ENCODE results near the gene GPR153.
A peak's percentile ranks its signal among the peaks of the same experiment; 100 is the strongest.
"Not testable (repeated sequence)": the region's sequence is repeated elsewhere in the genome, so short reads cannot be mapped to it uniquely, and the experiment has no call there.

Gene GPR153

DNA sequence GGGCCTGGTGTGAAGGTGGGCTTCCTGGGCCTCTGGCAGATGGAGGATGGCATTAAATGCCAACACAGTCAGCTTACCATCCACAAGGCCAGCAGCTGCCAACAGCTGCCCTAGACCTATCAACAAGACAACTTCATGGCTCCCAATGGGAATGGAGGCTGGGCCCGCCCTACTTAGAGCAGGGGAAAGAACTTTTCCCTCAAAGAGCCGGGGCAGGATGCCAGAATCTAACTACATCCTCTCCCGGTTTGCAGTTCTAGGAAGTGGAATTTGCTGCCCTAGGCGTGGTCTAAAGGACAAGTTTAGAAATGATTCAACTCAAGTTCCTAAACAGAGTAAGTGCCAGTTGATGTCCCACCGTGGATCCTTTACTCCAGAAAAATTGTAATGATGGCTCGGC lies 38.3 kb downstream of the GPR153 start:
- no peak for DNase-seq

DNA sequence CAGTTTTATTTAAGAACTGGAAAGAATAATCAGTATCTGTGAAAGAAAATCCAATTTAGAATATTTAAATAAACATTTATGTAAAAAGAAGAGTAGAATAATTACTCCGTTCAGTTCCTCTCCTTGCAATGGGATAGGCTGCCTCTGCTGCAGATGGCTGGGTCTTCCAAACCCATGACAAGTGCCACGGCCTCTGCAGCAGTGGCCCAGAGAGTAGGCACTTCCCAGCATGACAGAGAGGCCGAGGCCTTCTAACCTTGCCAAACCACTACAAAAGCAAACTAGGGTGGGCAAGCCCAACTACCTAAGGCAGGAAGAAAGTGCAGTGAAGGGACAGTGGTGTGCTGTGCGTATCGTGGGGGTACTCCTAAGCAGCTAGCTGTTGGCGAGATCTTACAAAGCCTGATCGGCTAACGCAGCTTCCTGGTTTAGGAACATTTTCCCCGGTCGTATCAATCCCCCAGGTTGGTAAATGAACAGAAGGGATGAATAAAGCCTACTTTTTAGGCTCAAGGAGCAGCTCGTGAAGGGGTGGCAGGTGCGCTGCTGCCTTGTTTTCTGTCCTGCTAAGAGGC lies 39.6 kb downstream of the GPR153 start:
- DNase-seq, result no peak

DNA sequence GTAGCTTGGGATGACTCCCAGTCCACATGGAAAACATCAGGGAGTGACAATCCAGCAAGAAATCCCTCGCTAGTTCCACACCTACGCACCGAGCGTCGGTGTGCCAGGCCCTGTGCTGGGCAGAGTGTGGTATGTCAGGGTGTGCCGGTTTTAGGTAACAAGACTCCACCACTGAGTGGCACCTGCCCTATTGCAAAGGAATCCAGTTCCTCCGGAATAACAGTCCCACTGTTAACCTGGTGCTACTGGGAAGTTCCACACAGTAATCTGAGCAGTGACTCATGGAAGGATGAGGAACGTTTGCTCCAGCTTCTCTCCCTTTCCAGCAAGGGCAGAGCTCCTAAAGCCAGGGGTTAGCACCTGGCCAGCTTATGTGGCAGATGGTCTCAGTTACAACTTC lies 40.7 kb downstream of the GPR153 start:
- DNase-seq, result no peak

DNA sequence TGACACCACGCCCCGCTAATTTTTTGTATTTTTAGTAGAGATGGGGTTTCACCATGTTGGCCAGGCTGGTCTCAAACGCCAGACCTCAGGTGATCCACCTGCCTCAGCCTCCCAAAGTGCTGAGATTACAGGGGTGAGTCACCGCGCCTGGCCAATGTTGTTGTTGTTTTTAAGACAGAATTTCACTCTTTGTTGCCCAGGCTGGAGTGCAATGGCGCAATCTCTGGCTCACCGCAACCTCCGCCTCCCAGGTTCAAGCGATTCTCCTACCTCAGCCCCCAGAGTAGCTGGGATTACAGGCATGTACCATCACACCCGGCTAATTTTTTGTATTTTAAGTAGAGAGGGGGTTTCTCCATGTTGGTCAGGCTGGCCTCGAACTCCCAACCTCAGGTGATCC lies 41.3 kb downstream of the GPR153 start:
- not testable (repeated sequence) for DNase-seq

GRCh38 chr1:6218375-6219164 lies 42.3 kb downstream of the GPR153 start:
- DNase-seq, result no peak

DNA sequence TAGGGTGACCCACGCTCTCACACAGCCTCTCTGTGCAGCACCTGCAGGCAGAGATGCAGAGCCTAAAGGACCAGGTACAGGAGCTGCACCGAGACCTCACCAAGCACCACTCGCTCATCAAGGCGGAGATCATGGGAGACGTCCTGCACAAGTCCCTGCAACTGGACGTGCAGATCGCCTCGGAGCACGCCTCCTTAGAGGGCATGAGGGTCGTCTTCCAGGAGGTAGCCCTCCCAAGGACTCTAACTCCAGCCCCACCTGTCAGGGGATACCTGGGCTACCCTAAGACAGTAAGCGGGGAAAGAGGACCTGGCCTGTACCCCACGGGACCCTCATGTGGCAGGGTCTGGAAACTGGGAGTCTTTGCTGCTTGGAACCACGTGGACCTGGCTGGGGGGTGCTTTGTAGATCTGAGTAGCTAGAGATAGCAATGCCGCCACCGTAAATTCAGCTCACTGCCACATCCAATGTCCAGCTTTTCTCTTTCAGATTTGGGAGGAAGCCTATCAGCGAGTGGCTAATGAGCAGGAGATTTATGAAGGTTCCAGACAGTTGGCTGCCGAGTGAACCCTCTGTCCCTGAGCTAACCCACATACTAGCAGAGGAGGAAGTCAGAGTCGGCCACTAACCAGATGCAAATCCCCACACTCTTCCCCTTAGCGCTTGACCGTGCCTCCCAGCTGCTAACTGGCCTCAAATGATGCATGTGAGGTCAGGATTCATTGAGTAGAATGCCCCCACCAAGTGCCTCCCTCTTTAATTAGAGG lies 48.5 kb downstream of the GPR153 start:
- no peak for DNase-seq

DNA sequence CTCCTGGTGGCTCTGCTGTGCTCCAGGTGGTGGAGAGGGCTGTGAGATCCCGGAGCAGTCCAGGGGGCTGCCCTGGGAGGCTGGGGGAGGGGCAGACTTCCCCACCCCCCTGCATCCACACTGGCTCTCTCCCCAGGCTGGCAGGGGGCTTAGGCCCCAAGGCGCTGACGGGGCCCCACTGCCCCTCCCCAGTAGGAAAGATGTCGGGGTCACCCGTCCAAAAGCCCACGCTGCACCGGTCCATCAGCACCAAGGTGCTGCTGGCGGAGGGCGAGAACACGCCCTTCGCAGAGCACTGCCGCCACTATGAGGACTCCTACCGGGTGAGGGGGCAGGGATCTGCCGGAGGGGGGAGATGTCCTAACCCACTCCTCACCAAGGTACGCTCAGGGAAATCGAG lies 49.2 kb downstream of the GPR153 start:
- no peak for DNase-seq

GRCh38 chr1:6210591-6211355 lies 50.1 kb downstream of the GPR153 start:
- DNase-seq, result no peak

GRCh38 chr1:6209661-6210580 lies 51.0 kb downstream of the GPR153 start:
- DNase-seq, result peak in 1 of 5 experiments; percentile 32

DNA sequence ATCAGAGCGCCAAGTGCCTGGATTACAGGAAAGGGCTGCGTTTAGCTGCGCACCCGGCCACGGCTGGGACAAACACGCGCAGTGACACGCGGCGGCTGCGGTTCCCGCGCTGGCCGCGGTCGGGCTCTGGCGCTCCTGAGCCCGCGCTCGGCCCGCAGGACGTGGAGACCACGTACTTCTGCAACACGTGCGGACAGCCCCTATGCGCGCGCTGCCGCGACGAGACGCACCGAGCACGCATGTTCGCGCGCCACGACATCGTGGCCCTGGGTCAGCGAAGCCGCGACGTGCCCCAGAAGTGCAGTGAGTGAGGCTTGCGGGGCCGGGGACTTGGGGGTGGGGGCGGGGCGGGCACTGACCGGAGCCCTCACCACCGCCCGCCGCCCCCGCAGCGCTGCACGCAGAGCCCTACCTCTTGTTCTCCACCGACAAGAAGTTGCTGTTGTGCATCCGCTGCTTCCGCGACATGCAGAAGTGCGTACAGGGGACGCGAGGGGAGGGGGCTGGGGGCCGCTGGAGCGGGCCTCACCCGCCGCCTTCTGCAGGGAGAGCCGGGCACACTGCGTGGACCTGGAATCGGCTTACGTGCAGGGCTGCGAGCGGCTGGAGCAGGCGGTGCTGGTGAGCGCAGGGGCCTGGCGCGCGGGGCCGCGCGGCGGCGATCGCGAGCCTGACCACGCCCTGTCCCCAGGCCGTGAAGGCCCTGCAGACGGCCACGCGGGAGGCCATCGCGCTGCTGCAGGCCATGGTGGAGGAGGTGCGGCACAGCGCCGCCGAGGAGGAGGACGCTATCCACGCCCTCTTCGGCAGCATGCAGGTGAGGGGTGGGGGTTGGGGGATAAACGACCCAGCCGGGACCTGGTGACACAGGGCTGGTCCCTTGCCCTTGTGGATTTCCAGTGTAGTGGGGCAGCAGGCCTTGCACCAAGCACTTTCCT lies 51.9 kb downstream of the GPR153 start:
- DNase-seq, result peak in 1 of 5 experiments; percentile 44

GRCh38 chr1:6207921-6208320 lies 53.0 kb downstream of the GPR153 start:
- no peak for DNase-seq

DNA sequence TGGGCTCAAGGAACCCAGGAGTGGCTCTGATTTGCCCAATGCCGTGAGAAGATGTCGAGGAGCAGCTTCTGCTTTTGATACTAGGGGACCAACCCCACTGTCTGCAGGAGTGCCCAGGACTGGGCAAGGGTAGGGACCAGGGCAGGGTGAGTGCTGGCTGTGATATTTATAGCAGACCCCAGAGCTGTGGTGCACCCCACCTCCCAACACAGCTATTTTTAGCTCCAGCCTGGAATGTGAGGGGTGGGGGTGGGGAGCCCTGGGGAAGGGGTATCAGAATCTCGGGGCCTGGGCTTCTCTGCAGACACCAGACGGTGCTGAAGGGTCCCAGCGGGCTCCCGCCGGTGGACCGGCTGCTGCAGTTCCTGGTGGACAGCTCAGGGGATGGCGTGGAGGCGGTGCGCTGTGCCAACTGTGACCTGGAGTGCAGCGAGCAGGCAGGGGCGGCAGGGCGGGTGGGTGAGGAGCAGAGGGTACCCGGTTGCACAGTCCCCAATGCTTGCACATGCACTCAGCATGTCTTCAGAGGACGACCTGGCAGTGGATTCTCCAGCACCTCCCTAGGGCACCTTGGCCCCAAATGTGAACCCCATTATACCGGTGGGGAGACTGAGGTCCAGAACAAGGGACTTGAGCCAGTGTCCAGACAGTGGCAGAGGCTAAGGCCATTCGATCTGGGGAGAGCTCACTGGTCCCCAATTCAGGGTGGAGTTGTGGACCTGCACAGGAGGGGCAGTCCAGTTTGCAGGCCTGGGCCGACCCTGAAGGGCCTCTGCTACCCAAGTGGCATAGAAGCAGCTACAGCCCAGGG lies 53.6 kb downstream of the GPR153 start:
- DNase-seq, result no peak

- no peak for DNase-seq
These were observed 54.4 kb downstream of the GPR153 start for GRCh38 chr1:6206520-6206855.

- DNase-seq, result peak; percentile 34 to 68 (median 53)
These were observed 54.9 kb downstream of the GPR153 start, which contains the start of gene RNF207 for GRCh38 chr1:6205849-6206519. Gene RNF207 (plus strand): TSS chr1:6206119. CDS start chr1:6206536, 417 bp downstream.

GRCh38 chr1:6202256-6202655 lies 58.6 kb downstream of the GPR153 start:
- DNase-seq, result no peak

DNA sequence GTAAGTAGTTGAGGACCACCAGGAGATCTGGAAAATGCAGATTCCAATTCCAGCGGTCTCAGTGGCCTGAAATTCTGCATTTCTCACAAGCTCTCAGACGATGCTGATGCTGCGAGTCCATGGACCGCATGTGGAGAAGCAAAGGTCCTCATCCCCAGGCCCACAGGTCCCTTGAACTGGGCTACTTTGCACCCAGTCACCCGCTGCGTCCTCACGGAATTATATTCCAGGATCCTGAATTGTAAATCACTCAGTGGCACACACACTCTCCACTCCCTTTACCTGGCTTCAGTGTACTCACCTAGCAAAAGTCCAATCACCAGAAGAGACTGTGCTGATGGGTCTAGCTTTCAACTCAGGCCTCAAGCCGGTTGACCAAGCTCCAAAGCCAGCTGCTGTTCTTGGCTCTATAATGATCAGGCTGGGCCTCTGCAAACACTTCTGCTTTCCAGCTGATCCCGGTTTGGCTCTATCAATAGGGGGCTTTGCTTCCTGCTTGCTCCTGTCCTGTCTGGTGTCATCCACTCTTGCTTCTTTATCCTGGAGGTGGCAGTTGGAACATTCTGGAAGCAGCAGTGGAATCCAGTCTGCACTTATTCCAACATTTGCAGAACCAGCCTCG lies 60.6 kb downstream of the GPR153 start:
- no peak for DNase-seq

DNA sequence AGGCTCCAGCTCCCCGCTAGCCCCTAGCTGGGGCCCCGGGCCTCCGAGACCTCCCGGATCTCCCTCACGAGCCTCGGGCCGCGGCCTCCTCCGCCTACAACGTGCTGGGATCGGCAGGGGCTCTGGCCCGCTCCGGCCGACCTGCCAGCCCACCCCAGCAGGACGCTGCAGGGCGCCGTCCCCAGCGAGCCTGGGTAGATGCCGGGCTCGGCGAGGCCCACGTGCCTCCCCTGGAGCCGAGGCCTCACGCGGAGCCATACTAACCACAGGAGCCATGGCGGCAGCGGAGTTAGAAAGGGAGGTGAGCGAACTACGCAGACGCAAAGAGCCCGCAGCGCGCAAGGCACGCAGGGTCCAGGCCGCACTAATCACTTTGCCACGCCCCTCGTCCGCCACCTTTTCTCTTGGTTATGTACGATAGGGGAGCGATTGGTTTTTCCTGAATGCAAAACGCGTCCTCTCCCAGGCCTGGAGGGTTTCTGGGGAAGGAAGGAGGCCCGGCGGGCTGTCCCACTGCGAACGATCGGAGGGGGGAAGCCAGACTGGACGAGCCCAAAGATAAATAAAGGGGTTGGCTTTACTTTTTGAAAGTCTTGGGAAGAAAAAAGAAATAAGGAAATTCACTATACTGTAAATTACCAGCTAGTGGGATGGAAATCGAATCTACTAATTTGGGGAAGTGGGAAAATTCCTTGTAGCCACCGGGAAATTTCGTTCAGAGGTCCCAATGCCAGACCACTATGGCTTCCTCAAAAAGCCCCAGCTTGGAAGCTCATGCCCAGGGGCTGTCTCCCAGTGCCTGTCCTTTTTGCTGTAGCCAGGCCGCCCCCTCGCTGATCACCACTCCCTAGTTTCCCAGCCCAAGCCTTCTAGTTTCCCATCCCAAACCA lies 61.4 kb downstream of the GPR153 start, which contains the start of gene RPL22:
Gene RPL22, minus strand, starts transcription at position 298 of the 890 bp plus-strand sequence. Its CDS starts 22 bp downstream, at position 276.
- DNase-seq, result peak; percentile 80 to 100 (median 96)

Measured in T-helper 2 cell (primary cell).